COLO668 (cell line): ENCODE measurements around the gene UNC13A.
"Not testable (repeated sequence)": the region's sequence is repeated elsewhere in the genome, so short reads cannot be mapped to it uniquely, and the experiment has no call there.

Experiments
- DNase-seq: peaks from one replicate; lab custom pipeline; 2025; ENCODE audit not compliant: unreplicated experiment; lab: John Stamatoyannopoulos, UW

The UNC13A gene

DNA sequence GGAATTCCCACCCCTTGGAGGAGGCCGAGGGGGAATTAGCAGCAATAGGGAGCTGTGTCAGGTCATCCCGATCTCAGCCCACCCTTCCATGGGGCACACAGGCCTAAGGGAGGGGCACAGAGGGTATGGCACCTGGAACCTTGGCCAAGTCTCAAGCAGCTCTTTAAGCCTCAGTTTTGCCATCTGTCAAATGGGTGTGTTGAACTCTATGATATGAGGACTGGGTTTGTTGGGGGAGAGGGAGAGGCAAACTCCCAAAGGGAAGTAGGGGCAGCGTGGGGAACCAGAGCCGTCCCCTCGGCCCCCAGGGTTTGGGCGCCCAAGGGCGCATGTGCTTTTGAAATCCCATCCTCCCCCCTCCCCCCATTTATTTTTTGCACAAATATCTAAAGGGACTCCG is 83.0 kb downstream of the UNC13A start:
- DNase-seq = no peak

DNA sequence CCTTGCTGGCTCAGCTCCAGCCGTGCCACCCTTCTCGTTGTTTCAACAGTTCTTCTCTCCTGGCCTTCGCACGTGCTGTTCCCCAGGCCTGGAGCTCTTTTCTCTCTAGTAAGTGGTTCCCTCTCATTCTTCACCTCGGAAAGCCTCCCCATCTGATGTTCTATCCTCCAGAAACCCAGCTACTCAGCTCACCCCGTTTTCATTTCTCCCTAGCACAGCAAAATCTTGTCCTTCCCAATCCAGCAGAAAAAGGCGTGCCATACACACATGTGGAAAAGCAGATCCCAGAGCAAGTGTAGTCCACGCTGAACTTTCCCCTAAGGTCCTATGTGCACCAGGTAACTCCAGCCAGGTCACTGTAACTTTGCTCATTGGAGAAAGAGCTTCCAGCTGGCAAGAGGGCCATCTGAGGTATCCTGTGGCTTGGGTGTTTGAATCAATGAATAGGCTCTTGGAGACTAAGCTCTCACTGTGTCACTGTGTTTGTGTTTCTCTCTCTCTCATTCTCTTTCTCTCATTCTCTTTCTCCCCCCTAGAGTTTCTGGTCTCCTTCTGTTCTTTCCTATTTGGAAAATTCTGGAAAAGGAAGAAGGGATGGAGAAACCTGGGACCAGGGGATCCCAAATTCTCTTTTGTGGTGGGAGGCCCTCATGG is 83.7 kb downstream of the UNC13A start:
- no peak for DNase-seq

DNA sequence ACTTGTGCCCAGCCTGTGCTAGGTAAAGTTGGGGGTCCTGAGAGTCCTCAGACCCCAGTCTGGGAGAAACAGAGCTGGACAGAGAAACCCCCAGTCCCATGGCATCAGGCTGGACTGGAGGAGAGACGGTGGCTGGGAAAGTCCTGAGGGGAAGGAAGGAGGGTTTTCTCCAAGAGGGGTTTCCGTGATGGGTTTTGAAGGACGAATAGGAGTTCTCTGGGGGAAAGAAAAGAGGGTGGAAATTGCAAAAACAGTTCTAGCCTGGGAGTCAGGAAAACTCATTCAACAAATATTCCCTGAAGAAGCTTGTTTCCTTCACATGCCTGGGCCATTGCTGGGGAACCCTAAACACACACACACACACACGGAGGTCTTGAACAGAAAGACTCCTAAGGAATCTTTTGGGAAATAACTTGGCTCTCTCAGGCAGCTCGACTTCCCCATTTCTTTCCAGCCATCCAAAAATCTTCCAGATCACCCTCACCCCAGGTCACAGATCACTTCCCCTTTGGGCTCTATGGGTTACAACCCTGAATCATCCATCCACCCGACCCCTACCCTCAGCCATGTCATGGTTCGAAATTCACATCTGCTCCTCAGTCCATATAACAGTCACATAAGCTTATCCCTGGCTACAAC is 85.2 kb downstream of the UNC13A start:
- no peak for DNase-seq

DNA sequence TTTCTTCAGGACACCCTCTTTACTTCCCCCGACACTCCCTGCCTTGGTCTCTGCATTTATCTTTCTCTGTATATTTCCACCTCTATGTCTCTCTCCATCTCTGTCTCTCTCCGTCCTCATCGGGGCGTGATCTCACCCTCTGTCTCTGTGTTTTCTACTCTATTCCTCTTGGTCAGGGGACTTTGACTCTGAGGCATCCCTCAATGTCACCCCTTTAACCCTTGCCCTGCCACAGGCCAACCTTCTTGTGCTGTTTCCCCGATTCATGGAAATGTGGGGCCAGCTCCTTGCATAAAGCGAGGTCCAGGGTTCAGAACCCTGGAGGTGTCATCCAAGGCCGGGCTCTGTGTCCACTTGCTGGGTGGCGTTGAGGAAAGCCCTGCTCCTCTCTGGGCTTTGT is 85.9 kb downstream of the UNC13A start:
- DNase-seq = no peak

DNA sequence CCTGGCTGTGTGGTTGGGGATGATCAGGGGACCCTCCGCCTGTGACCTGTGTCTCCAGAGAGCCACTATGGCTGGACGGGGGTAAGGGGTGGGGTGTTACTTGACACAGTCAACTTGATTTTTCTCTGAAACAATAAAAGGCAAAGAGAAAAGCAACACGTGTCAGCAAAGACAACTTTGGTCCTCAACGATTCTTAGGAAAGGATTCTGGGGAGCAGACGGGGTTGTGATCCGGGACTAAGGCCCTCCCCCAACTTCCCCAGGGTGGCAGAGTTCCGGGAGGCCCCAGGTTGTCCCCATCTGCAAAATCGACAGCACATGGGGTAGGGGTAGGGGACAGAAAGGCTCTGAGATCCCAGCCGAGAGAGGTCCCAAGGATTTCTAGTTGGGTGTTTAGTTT is 86.5 kb downstream of the UNC13A start:
- no peak for DNase-seq

DNA sequence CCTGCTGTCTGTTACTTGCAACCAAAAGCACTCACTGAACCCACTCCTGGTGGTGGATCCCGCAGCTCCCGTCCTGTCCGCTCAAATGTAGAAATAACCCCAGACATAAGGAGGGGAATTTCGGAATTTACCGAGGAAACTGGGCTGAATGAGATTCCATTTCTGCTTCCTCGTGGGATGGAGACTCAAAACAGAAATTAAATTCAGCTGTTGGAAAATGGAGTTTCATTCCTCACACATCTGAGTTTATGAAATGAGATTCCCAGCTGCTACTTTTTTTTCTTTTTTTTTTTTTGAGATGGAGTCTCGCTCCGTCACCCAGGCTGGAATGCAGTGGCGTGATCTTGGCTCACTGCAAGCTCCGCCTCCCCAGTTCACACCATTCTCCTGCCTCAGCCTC is 88.4 kb downstream of the UNC13A start:
- DNase-seq = no peak

DNA sequence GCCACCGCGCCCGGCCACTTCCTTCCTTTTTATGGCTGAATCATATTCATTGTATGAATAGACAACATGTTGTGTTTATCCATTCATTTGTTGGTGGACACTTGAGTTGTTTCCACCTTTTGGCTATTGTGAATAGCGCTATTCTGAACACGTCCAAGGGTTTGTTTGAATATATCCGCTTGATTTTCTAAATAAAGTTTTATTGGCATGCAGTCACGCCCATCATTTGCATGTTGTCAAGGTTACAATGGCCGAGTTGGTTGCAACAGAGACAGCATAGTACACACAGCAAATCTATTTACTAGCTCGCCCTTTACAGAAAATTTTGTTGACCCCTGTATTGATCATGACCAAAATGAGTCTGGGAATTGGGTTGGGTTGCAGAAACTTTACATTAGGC is 89.2 kb downstream of the UNC13A start:
- no peak for DNase-seq

DNA sequence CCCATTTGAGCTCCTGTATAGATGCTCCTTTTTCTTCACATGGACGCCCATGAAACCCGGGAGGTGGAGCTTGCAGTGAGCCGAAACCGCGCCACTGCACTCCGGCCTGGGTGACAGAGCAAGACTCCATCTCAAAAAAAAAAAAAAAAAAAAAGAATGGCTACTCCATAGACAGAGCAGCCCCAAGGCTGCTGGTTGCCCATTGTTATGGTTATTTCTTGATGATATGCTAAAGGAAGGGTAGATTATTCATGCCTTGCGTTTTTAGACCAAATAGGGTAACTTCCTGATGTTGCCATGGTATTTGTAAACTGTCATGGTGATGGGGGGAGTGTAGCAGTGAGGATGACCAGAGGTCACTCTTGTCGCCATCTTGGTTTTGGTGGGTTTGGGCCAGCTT is 90.1 kb downstream of the UNC13A start:
- not testable (repeated sequence) for DNase-seq

DNA sequence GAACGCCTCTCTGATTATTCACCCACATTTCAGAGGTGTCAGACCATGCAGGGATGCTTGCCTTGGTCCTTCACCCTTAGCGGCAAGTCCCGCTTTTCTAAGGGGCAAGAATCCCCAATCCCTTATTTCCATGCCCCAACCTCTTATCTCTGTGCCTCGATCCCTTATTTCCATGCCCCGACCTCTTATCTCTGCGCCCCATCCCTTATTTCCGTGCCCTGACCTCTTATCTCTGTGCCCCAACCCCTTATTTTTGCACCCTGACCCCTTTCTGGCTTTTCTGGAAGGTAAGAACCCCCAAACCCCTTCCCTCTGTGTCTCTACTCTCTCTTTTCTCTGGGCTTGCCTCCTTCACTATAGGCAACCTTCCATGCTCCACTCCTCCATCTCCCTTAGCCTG is 93.9 kb downstream of the UNC13A start:
- not testable (repeated sequence) for DNase-seq

DNA sequence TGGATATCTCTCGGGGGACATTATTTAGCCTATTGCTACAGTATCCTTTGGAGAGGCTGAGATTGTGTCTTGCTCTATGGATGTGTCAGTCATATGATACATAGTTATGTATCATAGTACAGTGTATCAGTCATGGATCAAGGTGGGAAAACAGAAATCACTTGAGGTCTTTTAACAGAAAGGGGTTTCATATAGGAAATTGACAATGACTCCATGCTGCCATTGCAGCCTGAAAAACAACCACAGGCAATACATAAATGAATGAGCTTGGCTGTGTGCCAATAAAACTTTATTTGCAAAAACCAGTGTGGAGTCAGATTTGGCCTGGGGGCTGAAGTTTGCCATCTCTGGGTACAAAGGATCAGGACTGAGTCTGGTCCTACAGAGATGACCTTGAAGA is 97.3 kb downstream of the UNC13A start:
- DNase-seq = no peak

DNA sequence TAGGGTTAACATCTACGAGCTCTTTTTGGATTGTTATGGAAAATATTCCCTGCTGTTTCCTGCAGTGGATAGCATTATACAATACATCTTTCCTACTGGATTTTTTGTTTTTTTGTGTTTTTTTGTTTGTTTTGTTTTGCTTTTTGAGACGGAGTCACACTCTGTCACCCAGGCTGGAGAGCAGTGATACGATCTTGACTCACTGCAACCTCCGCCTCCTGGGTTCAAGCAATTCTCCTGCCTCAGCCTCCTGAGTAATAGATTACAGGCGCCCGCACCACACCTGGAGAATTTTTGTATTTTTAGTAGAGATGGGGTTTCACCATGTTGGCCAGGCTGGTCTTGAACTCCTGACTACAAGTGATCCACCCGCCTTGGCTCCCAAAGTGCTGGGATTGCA is 102.8 kb downstream of the UNC13A start:
- DNase-seq = not testable (repeated sequence)

DNA sequence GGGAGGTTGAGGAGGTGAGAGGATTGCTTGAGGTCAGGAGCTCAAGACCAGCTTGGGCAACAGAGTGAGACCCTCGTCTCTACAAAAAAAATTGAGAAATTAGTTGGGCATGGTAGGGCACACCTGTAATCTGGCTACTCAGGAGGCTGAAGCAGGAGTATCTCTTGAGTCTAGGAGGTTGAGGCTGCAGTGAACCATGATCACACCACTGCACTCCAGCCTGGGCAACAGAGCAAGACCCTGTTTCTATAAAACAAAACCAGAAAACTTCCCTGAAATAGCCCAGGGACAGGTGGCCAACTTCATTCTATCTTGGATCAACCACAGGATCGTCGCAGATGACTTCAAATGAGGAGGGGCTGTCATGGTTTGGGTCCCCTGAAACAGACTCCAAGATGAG is 104.0 kb downstream of the UNC13A start:
- no peak for DNase-seq

DNA sequence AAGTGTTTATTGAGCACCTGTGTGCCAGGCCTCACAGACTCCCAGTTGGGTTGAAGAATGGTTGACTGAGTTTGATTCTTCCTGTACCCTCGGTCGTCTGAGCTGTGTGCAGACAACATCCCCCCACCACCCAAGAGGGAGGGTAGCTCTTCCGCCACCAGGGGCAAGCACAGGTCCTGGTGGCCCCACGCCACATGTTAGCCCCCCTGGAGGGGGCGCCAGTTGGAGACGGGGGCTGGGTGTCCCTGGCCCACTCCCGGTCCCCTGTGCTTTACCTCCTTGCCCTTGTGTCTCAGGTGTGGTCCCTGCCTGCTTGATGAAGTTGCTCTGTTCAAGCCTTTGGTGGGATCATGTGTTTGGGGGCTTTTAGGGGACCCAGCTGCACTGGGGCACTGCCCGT is 105.5 kb downstream of the UNC13A start:
- DNase-seq = no peak

DNA sequence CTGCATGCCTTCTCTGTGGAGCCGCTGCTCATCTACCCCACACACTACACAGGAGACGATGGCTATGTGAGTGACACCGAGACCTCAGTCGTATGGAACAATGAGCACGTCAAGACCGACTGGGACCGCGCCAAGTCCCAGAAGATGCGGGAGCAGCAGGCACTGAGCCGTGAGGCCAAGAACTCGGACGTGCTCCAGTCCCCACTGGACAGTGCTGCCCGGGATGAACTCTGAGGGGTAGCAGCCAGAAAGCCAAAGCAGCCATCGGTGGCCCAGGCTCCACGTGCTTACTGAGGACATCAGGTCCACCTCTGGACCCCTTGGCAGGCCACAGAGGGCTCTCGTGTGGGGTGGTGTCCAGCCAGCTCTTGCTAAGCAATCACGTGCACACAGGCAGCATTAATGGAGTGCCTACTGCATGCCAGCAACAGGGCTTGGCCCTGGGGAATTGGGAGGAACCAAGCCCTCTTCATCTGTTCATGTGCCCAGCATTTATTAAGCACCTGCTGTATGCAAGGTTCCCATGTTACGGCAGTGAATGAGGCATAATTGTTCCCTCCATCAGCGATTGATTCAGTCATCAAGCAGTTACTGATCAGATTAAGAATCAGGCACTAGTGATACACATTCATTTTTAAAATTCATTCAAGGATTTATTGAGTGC is 106.8 kb downstream of the UNC13A start:
- DNase-seq = no peak

DNA sequence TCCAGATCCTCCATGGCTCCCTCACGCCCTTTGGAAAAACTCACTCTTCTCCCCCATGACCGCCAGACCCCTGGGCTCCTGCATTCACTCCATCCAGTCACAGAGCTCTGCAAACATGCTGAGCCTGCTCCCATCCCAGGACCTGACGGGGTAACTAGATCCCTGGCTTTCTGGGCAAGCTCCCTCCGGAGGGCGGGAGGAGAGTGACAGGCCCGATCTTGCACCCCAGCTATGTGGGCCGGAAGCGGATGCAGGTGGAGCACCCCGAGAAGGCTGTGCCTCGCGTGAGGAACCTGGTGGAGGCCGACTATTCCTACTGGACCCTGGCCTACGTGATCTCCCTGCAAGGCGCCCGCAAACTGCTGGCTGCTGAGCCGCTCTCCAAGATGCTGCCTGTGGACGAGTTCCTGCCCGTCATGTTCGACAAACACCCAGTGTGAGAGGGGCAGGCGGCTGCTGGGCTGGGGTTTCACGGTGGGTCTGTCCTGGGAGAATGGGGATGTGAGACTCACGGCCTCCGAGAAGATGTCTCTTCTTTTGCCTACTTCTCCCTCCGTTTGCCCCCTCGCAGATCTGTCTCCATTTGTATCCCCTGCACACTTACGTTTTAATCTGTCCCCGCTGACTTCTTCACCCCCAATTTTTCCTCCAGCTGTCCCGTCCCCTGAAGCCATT is 107.5 kb downstream of the UNC13A start:
- no peak for DNase-seq

DNA sequence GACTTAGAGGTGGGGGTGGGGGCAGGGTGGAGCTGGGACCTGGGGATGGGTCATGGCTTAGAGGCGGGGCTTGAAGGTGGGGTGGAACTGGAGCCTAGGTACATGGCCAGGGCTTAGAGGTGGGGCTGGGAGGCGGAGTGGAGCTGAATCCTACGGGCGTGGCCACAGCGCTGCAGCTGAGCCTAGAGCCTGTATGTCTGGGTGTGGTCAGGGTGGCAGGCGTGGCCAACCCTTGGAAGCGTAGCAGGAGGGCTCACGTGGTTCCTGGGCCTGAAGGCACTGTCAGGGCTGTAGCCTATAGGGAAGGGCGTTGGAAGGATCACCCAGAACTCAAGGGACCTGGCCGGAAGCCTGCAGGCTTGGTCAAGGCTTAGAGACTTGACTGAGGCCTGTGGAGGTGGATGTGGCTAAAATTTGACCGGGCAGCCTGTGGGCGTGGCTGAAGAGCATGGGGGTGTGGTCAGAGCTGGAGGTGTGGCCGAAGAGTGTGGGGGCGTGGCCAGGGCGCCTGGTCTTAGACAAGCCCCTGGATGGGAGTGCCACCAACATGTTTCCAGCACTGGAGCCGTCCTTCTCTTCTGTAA is 108.4 kb downstream of the UNC13A start:
- peak; percentile 42 for DNase-seq

DNA sequence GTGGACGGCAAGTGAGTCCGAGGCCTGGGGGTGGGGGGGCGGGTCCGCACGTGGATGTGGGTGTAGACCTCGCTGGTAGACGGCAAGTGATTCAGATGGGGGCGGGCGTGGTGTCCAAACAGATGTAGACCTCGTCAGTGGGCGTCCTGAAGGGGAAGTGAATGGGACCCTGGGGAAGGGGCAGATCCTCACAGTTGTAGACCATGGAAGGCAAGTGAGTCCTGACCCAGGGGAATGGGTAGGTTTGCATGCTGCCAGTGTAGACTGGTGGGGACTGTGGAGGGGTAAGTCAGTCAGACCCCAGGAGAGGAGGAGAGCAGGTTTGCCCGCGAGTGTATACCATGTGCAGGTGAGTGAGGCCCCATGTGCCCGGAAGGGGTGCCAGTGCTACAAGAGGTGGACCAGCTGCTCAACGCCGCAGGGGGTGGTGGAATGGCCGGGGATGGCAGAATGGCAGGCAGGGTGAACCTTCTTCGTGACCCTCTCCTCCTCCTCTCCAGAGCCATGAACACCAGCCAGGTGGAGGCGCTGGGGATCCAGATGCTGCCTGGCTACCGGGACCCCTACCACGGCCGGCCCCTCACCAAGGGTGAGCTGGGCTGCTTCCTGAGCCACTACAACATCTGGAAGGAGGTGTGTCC is 110.6 kb downstream of the UNC13A start:
- DNase-seq = no peak

DNA sequence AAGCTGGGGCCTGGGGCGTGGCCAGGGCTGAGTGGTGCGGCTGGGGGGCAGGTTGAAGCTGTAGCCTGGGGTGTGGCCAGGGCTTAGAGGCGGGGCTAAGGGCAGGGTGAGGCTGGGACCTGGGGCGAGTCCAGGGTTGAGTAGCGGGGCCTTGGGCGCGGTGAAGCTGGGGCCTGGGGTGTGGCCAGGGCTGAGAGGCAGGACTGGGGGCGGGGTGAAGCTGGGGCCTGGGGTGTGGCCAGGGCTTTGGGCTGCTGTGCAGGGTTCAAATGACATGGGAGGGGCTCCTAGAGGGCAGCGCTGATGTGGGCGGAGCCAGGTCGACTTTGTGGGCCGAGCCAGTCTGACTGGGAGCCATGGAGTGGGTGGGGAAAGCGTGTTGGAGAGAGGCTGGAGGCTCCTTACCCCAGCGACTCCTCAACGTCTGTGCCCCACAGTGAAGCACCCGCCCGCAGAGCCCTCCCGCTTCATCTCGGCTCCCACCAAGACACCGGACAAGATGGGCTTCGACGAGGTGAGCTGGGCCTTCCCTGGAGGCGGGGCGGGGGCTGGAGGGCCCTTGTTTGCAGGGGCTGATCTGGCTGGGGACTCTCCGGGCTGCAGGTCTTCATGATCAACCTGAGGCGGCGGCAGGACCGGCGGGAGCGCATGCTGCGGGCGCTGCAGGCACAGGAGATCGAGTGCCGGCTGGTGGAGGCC is 111.2 kb downstream of the UNC13A start:
- DNase-seq = peak; percentile 6

DNA sequence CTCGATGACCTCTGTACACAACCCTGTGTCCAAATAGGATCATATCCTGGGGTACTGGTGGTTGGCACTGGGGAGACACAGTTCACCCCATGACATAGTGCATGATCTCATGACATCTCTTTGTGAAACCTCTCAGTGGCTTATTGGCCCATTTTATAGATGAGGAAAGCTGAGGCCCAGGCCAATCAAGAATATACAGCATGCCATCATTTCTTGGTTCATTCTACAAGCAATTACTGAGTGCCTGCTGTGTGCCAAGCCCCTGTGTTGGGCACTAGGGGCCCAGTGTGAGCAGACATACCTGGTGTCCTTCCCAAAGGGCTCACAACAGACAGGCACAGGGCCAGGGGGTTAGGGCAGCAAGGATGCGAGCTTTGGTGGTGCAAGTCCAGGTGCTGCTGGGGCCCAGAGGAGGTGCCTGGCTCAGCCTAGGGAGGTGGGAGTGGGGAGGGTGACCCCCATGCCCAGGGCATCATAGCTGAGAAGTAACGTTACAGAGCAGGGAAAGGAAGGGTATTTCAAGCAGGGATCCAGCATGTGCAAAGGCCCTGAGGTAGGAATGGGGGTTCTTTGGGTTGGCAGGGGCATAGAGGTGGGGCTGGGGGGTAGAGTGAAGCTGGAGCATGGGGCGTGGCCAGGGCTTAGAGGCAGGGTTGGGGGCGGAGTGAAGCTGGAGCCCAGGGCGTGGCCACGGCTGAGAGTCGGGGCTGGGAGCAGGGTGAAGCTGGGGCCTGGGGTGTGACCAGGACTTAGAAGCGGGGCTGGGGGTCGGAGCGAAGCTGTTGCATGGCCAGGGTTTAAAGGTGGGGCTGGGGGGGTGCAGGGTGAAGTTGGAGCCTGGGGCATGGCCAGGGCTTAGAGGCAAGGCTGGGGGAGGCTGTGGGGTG is 112.0 kb downstream of the UNC13A start:
- DNase-seq = no peak

DNA sequence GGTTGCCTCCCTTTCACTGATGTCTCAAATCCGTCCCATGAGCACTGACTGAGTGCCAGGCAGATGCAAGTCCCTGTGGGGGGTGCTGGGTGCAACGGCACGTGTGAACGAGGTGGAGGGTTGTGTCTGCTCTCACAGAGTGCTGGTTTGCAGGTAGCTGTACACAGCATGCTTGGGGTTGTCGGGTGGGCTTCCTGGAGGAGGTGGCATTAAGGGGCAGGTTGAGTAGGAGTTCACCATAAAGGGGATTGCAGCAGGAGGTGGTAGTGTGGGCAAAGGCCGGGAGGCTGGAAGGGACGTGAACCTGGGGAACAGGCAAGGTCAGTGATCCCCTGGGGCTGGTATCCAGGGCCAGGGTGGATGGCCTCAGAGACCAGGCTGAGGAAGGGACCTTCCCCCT is 115.5 kb downstream of the UNC13A start:
- no peak for DNase-seq
